Measurements from ENCODE around the gene PEX19. TPM values are rescaled to one million over a fixed set of nuclear protein-coding genes. Genes with fewer than 3 reads are reported as not detected.

Gene PEX19
- total and polyA plus RNA-seq, 12 donors: 15.5 to 165 (median 85.0) TPM

DNA sequence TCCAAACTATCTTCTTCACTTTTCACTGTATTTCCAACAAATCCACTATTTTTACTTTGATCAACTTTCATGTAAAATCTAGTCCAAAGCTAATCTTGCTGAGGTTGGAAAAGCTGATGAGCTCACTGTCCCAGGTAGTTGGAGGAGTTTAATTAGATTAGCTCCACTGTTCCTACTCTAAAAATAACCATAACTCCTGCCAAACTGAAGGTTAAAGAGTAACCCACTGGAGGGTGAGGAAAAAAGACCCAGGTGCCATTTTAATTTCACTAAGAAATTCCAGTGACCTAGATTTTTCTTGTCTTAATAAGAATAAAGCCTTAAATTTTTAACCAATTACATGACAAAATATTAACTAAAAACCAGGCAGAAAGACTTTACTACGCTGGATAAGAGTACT is 37.9 kb downstream of the PEX19 start:
- no peaks in the 10 kb centered on the region for H3K27me3 ChIP-seq
- H3K4me3 ChIP-seq: no peak overlapping the region
- H3K4me1 ChIP-seq (replicated peaks in 1 of 2): peaks cover 0 to 13% of the 10 kb centered on the region in 2 donors
- 93 to 100% (median 95%) methylated on average over 1 of the region's 1 CpG for WGBS, 4 donors
- no peak for DNase-seq
- no peaks in the 10 kb centered on the region for H3K9me3 ChIP-seq (replicated peaks in 1 of 3)
- H3K36me3 ChIP-seq (replicated peaks in 1 of 2): peaks cover 0 to 22% of the 10 kb centered on the region in 2 donors
- no peak for TF ChIP-seq POLR2A (IDR thresholded peaks at IDR 0.05)
- no peak for TF ChIP-seq CTCF (IDR thresholded peaks at IDR 0.05)
- H3K27ac ChIP-seq: no peak overlapping the region
- intact Hi-C loops (cut with DNase I): loop anchor here in 1 of 2 donors (10.0 kb wide), 1 partner anchor 52 kb away; the partner anchor contains the start of gene CASQ1

DNA sequence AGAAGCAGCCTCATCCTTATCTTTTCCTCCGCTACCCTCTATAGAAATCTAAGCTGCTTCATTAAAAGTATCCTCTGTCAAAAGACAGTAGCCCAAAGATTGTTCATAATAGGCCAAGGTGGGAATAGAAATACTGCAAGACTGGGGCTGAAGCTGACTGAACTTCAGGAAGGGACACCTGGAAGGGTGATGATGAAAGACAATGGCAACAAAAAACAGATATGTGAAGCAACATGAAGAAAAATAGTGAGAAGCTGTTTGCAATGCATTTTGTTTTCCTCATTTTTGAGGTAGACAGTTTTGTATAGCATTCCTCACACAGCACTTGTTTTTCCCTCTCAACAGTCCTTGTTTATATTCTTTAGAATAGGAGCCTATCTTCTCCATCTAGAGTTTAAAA is 39.5 kb downstream of the PEX19 start:
- Histone ChIP-seq H3K4me1 (replicated peaks in 1 of 2) (peaks cover 0 to 9% of the 10 kb centered on the region in 2 donors), H3K27me3 (no peaks in the 10 kb centered on the region), H3K27ac (no peak overlapping the region), H3K36me3 (replicated peaks in 1 of 2) (peaks cover 0 to 31% of the 10 kb centered on the region in 2 donors), H3K9me3 (replicated peaks in 1 of 3) (no peaks in the 10 kb centered on the region), H3K4me3 (no peak overlapping the region)
- no peak for TF ChIP-seq POLR2A (IDR thresholded peaks at IDR 0.05)
- TF ChIP-seq CTCF (IDR thresholded peaks at IDR 0.05): no peak
- 82 to 83% (median 83%) methylated on average over 1 of the region's 1 CpG for WGBS, 4 donors
- intact Hi-C loops (cut with DNase I): loop anchor here in 1 of 2 donors (10.0 kb wide), 1 partner anchor 51 kb away; the partner anchor contains the start of gene CASQ1
- no peak for DNase-seq

- intact Hi-C loops (cut with DNase I): loop anchor here in 1 of 2 donors (10.0 kb wide), 1 partner anchor 49 kb away; the partner anchor contains the start of gene CASQ1
- H3K4me1 ChIP-seq (replicated peaks in 1 of 2): peaks cover 0 to 12% of the 10 kb centered on the region in 2 donors
- DNase-seq: no peak
- WGBS, 4 donors: 62 to 81% (median 78%) methylated on average over 1 of the region's 1 CpG
- H3K27me3 ChIP-seq: no peaks in the 10 kb centered on the region
- H3K36me3 ChIP-seq (replicated peaks in 1 of 2): peaks cover 0 to 40% of the 10 kb centered on the region in 2 donors
- H3K9me3 ChIP-seq (replicated peaks in 1 of 3): no peaks in the 10 kb centered on the region
- no peak overlapping the region for H3K27ac ChIP-seq
- TF ChIP-seq CTCF (IDR thresholded peaks at IDR 0.05) (no peak), POLR2A (IDR thresholded peaks at IDR 0.05) (no peak)
- H3K4me3 ChIP-seq: no peak overlapping the region
These were observed 40.7 kb downstream of the PEX19 start for GRCh38 chr1:160244209-160244608.

GRCh38 chr1:160243767-160244166 is 41.2 kb downstream of the PEX19 start:
- no peak overlapping the region for H3K4me3 ChIP-seq
- intact Hi-C loops (cut with DNase I): loop anchor here in 1 of 2 donors (10.0 kb wide), 1 partner anchor 49 kb away; the partner anchor contains the start of gene CASQ1
- no peak overlapping the region for H3K27ac ChIP-seq
- H3K4me1 ChIP-seq (replicated peaks in 1 of 2): peaks cover 2 to 16% of the 10 kb centered on the region in 2 donors
- peaks cover 0 to 45% of the 10 kb centered on the region in 2 donors for H3K36me3 ChIP-seq (replicated peaks in 1 of 2)
- no peaks in the 10 kb centered on the region for H3K9me3 ChIP-seq (replicated peaks in 1 of 3)
- TF ChIP-seq POLR2A (IDR thresholded peaks at IDR 0.05) (no peak), CTCF (IDR thresholded peaks at IDR 0.05) (no peak)
- no peaks in the 10 kb centered on the region for H3K27me3 ChIP-seq
- no peak for DNase-seq
